BJ (cell line): ENCODE data around the gene PARVA. TPM values are rescaled to one million over a fixed set of nuclear protein-coding genes. Genes with fewer than 3 reads are reported as not detected.
A peak's percentile ranks its signal among the peaks of the same experiment; 100 is the strongest.

Experiments
- CTCF ChIA-PET: fragments of 350-600 bp; formaldehyde crosslinking; extraction: SDS; loops from one replicate; lab custom pipeline; 2021; ENCODE audit warnings: antibody characterized with exemption, inconsistent platforms; lab: Yijun Ruan, JAX
- POLR2A ChIA-PET: fragments of 300-600 bp; sonication (Branson Sonifier 250); formaldehyde crosslinking; extraction: SDS; loops from one replicate; lab custom pipeline; 2021; ENCODE audit warnings: antibody characterized with exemption; lab: Charles Lee
- DNase-seq: peaks from one replicate; pipeline ENCODE4 v3.0.0-alpha.2; 2011; ENCODE audit warnings: low read depth
- H3K27me3 ChIP-seq: 2 replicates; pipeline ENCODE4 v1.6.0; 2011; ENCODE audit warnings: low read length; ENCODE audit not compliant: control insufficient read depth, insufficient read depth
- H3K36me3 ChIP-seq: 2 replicates; pipeline ENCODE4 v1.5.1; 2011; ENCODE audit warnings: low read length; ENCODE audit not compliant: control insufficient read depth, insufficient read depth
- H3K4me3 ChIP-seq: 2 replicates; pipeline ENCODE4 v1.5.1; 2011; ENCODE audit warnings: low read depth, mild to moderate bottlenecking, control low read depth, low read length
- CTCF ChIP-seq: IDR thresholded peaks from 2 replicates; pipeline ENCODE4 v1.5.1; 2011; ENCODE audit warnings: low read depth, mild to moderate bottlenecking, control low read depth, inconsistent platforms, low read length, moderate library complexity; ENCODE audit not compliant: insufficient read depth
- polyA plus RNA-seq: library from polyadenylated mRNA; depleted of rRNA; stranded (reverse); fragments of >200 nt; gene quantifications from 2 replicates; pipeline ENCODE4 v1.2.3, GENCODE V29; 2011

The PARVA gene
- polyA plus RNA-seq, 1 experiment: 143 TPM

DNA sequence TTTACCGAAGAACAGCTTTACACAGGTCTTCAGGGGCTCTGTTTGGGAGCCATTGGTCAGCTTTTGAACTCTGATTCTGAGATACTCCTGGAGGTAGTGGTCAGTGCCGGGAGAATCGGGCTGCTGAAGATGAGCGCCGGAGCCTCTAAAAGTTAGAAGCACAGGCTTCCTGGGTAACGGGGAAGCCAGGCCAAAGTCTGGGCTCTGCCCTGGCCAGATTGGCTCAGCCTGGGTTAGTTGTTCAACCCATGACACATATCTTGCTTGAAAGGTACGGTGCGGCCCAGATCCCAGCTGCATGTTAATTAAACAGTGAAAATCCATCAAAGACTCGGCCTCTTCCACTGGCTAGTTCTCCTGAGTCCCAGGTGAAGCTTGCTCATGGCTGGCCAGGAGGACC, 18.0 kb downstream of the PARVA start:
- no peak for DNase-seq
- no peak for TF ChIP-seq CTCF
- Histone ChIP-seq H3K36me3 (no peaks in the 10 kb centered on the region), H3K4me3 (no peak overlapping the region), H3K27me3 (no peaks in the 10 kb centered on the region)
- ChIA-PET POLR2A (no interaction called here), CTCF (interaction anchor here (2.2 kb wide), 1 partner anchor 16 kb away, joined by 6 read pairs; no protein-coding TSS in a partner anchor)

DNA sequence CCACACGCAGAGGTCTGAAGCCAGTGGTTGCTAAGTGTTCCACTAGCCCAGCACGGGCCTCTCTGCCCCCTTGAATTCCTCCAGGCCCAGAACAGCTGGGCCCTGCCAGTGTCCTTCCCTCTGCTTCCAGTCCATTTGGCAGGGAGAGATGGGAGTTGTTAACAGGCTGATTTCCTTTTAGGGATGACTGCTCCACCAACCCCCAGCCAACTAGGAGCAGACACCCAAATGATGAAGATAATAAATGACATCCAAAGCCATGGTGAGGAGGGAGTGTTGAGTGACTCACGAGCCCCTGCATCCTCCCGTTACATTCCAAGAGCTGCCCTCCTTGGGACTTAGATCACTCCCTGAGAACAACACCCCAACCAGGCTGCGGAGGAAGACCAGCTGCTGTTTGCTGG, 20.6 kb downstream of the PARVA start:
- CTCF ChIA-PET: interaction anchor here (1.0 to 1.3 kb wide), 4 partner anchors 12 to 20 kb away, joined by 3 to 8 read pairs (median 6); no protein-coding TSS in a partner anchor
- Histone ChIP-seq H3K27me3 (no peaks in the 10 kb centered on the region), H3K4me3 (no peak overlapping the region), H3K36me3 (no peaks in the 10 kb centered on the region)
- TF ChIP-seq CTCF: no peak
- peak; percentile 95 for DNase-seq
- POLR2A ChIA-PET: interaction anchor here (0.6 kb wide), 1 partner anchor 330 kb away, joined by 3 read pairs; no protein-coding TSS in a partner anchor

GRCh38 chr11:12399355-12399754, 22.0 kb downstream of the PARVA start:
- H3K27me3 ChIP-seq: no peaks in the 10 kb centered on the region
- CTCF ChIA-PET: interaction anchor here (1.0 to 1.2 kb wide), 2 partner anchors 13 to 19 kb away, joined by 3 read pairs; no protein-coding TSS in a partner anchor
- TF ChIP-seq CTCF: no peak
- POLR2A ChIA-PET: no interaction called here
- no peak for DNase-seq
- H3K36me3 ChIP-seq: no peaks in the 10 kb centered on the region
- H3K4me3 ChIP-seq: no peak overlapping the region

- ChIA-PET CTCF (interaction anchor here (1.7 kb wide), 1 partner anchor 14 kb away, joined by 5 read pairs; no protein-coding TSS in a partner anchor), POLR2A (no interaction called here)
- H3K4me3 ChIP-seq: no peak overlapping the region
- DNase-seq: no peak
- no peaks in the 10 kb centered on the region for H3K27me3 ChIP-seq
- TF ChIP-seq CTCF: no peak
- no peaks in the 10 kb centered on the region for H3K36me3 ChIP-seq
These were observed 24.7 kb downstream of the PARVA start for GRCh38 chr11:12402025-12402424.

DNA sequence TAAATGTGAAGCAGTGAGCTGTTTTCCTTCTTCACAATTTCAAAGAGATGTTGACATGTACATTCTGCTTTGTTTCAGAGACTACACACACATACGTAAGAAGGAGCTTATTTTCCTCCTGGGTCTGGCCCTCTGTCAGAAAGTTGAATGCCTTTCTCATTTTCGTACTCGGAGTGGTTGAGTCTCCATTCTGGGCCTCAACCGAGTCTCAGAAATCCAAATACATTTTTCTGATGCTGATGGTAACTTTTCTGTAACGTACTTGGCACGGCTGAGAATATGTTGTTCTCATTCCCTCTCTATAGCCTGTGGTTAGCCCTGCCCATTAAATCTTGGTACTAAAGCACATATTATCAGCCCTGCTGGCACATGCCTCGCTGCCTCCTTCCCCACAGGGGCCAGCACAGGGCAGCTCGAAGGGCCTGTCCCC, 25.3 kb downstream of the PARVA start:
- Histone ChIP-seq H3K4me3 (no peak overlapping the region), H3K36me3 (no peaks in the 10 kb centered on the region), H3K27me3 (no peaks in the 10 kb centered on the region)
- DNase-seq: no peak
- ChIA-PET CTCF (interaction anchor here (1.1 to 1.7 kb wide), 3 partner anchors 10 to 59 kb away, joined by 3 to 5 read pairs (median 3); no protein-coding TSS in a partner anchor), POLR2A (no interaction called here)
- no peak for TF ChIP-seq CTCF
